ENCODE results near the gene GPR156.
"Not testable (repeated sequence)": the region's sequence is repeated elsewhere in the genome, so short reads cannot be mapped to it uniquely, and the experiment has no call there.

The GPR156 gene

DNA sequence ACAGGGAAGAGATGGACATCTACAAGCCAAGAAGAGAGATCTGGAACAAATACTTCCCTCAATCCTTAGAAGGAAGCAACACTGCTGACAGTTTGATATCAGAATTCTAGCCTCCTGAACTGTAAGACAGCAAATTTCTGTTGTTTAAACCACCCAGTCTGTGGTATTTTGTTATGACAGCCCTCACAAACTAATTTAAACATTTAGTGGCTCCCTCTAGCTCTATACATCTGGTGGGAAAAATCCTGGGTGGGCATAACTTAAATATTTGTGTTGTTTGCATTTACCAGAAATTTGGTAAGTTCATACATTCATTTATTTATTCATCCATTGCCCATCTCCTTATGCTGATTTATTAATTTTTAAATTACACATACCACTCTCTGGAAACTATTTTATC is 128.3 kb downstream of the GPR156 start:
- DNase-seq, result no peak

DNA sequence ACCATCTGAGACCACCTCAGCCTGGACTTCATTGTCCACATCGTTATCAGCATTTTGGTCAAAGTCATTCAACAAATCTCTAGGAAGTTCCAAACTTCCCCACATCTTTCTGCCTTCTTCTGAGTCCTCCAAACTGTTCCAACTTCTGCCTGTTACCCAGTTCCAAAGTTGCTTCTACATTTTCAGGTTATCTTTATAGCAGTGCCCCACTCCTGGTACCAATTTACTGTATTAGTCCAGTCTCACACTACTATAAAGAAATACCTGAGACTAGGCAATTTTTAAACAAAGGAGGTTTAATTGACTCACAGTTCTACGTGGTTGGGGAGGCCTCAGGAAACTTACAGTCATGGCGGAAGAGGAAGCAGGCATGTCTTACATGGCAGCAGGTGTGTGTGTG is 129.3 kb downstream of the GPR156 start:
- DNase-seq, result not testable (repeated sequence)

DNA sequence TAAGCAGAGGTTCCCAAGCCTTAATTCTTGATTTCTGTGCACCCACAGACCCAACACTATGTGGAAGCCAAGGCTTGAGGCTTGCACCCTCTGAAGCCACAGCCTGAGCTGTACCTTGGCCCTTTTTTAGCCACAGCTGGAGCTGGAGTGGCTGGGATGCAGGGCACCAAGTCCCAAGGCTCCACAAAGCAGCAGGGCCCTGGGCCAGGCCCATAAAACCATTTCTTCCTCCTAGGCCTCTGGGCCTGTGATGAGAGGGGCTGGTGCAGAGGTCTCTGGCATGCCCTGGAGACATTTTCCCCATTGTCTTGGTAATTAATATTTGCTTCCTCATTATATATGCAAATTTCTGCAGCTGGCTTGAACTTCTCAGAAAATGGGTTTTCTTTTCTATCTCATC is 129.9 kb downstream of the GPR156 start:
- DNase-seq, result no peak

DNA sequence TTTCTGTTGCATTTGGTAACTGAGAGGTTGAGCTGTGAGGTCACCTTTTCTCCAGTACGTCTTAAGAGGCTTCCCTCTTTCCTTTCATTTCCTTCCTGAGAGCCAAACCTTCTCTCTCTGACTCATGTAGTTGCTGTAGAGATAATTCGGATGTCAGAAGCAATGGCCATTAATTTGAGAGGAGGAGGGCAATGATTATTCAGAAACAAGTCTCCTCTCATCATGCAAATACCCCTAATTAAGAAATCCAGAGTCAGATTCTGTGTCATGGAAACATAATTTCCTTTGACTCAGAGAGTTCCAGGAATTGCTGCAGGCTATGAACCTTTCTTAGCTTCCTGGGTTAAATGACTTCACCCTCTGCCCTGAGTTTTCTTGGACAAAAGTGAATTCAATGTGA is 131.7 kb downstream of the GPR156 start:
- no peak for DNase-seq

DNA sequence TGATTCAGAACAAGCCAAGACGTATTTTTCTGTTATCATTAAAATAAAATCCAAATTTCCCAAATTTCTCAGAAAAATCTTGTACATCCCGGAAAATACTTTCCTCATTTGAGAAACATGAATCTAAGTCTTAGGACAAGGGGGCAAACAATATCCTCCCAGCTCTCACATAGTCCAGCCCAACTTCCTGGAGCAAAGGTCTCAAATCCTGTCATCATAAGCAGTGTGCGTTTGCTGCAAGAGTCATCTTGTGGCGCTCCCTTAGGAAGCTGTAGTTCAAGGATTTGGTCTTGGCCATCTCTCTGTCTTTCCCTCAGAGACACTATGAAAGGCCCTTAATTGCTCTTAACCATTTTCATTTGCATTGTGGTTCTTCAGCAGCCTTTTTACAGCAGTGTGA is 133.2 kb downstream of the GPR156 start:
- DNase-seq, result no peak

DNA sequence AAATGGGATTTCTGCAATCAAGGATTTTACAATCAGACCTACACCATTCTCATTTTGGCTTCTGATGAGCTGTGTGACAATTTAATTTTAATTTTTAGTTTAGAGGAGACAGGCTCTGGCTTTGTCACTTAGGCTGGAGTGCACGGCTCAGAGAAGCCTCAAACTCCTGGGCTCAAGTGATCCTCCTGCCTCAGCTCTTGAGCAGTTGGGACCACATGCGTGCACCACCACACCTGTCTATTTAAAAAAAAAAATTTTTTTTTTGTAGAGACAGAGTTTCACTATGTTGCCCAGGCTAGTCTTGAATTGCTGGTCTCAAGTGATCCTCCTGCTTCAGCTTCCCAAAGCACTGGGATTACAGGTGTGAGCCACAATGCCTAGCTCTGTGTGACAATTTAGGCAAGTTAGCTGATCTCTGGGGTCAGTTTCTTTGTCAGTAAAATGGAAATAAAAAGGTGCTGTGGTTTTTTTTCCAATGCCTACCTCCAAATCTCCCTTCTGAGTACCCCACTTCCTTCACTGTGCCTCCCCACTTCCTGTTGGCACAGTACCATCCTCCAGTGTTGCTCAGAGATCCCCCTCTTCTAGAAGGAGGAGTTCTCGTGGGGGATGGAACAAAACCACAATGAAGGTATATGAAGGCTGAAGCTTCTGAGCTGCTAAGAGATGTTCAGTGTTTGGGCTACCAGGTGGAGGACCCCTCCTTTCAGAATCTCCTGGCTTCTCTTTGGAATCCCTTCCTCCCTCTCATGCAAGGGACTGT is 136.7 kb downstream of the GPR156 start:
- no peak for DNase-seq

DNA sequence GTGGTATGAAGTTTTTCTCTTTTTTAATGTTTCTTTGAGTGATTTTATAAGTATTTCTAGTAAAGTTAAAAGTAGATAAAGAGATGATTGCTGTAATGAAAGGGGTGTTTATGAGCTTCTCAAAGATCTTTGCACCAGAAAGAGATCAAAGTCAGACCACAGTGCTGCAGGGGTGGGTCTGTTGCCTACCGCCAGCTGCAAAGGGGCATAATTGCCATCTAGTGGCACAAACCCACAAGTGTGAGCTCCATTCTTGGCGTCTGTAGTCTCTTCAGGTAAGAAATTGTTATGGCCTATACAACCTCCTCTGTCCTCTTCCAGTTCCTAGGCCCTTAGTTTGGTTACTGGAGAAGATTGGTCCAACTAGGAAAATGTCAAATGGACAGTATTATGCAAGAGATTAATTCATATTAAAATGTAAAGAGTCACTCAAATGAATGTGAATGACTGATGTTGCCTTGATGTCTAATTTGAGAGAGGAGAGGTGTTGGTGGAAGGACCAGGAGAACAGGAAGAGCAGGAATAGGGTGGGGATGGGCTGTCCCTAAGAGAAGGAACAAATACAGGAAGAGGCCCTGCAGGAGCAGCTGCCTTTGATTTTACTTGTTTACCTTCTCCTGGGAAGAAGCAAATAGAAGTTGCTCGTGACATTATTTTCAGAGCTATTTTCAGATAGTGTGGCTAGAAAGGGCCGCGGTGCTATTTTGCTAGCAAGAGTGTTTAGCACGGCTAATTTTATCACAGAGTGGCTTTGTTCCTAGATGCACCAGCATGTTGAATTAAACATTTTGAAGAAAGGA is 137.8 kb downstream of the GPR156 start:
- no peak for DNase-seq

DNA sequence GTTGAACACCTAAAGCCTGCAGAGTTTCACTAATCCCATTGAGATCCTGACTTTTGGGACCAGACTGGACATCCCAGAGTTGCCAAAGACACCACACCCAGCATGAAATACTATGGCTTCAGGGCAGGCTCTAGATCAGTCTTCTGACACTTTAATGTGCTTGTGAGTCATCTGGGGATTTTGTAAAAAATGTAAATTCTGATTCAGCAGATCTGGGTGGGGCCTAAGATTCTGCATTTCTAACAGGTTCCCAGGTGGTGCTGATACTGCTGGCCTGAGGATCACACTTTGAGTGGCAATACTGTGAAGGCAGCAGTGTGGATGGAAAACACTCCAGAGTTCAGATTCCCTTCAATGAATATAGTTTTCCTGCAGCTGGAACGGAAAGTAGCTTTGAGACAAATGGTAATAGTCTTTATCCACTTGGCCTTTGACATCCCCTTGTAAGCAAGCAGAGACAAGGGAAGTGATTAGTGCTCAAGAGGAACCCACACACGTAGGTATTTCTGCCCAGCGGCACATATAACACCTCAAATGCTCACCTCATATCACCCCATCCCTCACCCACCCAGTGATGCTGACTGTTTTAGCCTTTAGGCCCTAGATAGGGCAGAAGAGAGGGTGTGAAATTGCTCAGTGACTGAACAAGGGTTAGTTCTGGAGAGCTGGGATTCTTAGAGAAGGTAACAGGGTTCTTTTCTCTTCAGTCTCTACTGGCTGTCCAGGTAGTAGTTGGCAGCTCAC is 139.3 kb downstream of the GPR156 start:
- DNase-seq, result no peak

DNA sequence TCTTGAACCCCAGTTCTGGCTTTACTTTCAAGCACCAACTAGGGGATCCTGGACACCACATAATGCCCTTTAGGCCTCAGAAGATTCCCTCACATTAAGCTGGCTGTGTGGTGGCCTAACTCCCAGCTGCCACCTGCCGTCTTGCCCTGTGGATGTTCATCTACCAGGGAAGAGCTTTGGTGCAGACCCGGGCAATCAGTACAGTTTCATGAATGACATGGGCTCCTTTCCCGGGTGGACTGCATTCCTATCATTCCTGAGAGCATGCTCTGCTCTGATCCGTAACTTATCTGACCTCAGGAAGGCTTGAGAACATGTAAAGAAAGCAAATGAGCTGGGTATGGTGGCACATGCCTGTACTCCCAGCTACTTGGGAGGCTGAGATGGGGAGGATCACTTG is 140.8 kb downstream of the GPR156 start:
- no peak for DNase-seq

DNA sequence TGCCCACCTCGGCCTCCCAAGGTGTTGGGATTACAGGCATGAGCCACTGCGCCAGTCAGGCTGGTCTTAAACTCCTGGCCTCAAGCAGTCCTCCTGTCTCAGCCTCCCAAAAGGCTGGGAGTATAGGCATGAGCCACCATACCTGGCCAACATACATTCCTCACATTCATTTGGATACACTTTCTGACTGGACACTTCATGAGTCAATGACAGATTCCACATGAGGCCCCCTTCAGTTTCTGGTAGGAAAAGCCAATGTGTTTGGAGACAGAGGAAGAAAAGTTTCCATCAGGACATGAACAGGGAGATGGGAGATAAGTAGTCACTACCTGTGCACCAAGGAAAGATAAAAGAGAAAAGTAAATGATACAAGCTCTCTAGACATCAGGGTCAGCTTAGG is 141.3 kb downstream of the GPR156 start:
- DNase-seq, result no peak

DNA sequence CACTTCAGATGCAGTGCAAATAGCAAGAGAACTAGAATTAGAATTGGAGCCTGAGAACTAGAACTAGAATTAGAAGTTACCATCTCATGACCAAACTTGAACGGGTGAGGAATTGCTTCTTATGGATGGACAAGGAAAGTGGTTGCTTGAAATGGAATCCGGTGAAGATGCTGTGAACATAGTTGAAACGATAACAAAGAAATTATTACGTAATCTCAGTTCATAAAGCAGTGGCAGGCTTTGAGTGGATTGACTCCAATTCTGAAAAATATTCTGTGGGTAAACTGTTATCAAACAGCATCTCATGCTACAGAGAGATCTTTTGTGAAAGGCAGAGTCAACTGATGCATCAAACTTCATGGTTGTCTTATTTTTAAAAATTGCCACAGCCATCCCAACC is 142.8 kb downstream of the GPR156 start:
- DNase-seq, result no peak

DNA sequence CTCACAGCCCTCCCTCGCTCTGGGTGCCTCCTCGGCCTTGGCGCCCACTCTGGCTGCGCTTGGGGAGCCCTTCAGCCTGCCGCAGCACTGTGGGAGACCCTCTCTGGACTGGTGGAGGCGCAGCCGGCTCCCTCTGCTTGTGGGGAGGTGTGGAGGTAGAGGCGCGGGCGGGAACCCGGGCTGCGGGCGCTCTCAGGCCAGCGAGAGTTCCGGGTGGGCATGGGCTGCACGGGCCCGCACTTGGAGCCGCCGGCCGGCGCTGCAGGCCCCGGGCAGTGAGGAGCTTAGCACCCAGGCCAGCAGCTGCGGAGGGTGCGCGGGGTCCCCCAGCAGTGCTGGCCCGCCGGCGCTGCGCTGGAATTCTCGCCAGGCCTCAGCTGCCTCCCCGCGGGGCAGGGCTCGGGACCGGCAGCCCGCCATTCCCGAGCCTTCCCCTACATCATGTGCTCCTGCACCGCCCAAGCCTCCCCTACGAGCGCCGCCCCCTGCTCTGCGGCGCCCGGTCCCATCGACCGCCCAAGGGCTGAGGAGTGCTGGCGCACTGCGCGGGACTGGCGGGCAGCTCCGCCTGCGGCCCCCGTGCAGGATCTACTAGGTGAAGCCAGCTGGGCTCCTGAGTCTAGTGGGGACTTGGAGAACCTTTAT is 144.8 kb downstream of the GPR156 start:
- no peak for DNase-seq

DNA sequence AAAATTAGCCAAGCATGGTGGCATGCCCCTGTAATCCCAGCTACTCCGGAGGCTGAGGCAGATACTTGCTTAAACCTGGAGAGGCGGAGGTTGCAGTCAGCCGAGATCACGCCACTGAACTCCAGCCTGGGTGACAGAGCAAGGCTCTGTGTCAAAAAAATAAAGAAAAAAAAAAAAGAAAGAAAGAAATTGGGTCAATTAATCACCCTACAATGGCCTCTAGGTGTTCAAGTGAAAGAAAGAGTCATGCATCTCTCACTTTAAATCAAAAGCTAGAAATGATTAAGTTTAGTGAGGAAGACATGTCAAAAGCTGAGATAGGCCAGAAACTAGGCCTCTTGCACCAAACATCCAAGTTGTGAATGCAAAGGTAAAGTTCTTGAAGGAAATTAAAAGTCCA is 145.9 kb downstream of the GPR156 start:
- DNase-seq, result no peak

DNA sequence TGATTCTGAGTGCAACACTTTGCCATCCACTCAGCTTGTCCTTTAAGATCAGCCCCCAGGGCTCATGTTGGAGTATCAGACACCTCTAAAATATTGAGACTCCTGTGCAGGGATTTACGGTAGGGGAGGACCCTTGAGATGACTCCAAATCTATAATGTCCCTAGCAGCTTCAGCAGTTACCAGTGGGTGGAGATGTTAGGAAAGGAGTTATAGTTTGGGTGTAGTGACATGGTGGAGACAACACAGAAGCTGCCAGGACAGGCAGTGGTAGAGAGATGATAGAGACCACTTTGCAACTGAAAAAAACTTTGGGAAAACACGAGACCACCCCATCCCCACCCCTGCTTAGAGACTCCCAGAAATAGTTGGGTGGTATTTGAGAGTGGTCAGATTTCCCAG is 147.5 kb downstream of the GPR156 start:
- no peak for DNase-seq

DNA sequence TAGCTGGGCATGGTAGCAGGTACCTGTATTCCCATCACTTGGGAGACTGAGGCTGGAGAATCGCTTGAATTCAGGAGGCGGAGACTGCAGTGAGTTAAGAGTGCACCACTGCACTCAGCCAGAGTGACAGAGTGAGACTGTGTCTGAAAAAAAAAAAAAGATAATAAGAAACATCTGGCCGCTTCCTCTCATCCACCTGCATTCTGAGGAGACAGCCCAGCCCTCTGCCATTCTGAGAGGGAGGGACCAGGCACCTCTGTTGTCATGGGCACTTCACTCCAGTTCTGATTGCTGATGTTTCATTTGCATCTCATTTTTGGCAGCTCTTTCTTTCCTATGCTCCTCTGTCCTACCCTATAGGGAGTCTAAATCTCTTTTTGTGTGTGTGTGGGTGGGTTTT is 154.4 kb downstream of the GPR156 start:
- no peak for DNase-seq

DNA sequence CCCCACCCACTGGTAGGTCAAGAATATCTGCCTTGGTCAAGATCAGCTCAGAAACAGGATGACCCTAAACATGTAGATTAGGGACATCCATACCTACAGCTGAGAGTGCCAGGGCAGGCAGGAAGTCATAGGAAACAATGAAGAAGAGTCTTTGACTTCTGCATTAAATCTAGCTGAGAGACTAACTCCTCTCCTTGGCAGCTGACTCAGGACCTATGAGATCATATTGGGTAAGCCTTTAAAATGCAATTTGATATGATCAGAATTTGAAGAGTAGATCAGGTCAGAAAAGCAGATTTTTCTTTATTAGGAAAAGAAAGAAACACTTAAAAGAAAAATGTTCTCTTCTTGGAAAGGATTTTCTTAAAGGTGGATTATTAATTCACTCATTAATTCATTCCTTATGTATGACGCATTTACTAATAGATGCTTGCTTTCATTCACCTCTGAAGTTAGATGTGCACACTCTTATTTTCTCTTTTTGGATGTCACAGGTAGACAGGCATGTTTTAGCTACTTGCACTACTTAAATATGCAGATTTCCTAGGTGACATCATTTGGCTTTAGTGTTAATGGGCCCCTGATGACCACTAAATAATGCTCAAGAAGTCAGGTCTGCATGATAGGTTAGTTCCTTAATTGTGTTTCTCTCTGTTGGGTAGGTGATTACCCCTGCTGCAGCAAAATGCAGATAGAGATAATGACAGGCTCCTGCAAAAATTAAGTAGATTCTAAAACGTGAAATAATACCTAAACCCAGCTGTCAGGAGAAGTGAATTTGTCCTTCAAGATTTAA is 155.1 kb downstream of the GPR156 start:
- DNase-seq, result no peak

DNA sequence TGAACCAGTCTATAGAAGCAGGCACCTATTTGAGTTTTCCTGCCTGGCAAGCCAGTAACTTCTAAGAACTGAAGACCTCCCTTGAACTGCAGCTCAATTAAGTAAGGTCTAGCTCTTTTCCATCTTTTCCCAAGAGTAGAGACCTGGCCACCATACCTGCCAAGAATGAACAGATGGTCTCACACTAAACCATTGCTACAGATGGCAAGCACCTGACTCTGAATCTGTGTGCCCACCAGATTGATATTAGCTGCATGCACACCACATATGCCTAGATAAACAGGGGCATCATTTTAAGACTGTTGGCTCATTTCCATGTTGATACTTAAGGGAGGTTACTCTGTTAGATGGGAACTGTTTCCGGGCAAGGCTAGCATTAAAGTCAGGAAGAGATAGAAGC is 156.0 kb downstream of the GPR156 start:
- DNase-seq, result no peak

DNA sequence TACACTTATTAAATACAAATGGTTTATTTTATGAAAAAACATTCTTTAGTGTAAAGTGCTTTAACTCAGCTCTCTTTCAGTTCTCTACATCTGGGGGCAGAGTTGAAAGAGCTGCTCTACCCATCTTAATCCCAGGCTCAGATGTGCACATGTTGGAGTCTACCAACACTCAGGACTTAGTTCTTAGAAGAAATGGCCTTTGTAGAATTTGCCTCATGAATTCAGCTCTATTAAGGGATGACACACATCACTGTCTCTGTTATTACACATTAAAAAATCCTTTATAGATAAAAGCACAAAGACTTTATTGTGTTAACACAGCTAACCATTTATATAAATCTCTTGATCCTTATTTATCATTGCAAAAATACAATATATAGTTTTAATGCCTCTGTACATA is 159.0 kb downstream of the GPR156 start:
- no peak for DNase-seq

DNA sequence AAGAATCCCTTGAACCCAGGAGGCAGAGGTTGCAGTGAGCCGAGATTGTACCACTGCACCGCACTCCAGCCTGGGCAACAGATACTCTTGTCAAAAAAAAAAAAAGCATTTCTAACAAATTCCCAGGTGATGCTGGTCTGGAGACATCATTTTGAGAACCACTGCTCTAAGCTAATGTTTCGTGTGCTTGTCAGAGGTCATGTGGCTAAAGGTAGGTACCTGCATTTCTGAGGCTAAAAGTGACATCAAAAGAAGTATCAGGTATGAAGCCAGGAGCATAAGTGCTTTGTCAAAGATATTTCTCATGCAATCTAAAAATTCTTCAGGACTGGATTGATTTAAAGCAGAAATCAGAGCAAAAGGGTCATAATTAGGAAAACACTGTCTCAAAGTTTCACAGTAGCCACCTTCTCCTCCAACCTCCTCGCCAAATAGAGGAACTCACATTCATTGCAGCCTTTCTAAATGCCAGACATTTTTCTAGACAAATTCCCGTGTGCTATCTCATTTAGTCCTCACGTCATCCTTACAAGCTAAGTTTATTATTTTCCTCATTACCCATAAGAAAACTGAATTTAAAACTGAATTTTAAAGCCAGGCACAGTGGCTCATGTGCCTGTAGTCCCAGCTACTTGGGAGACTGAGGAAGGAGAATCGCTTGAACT is 165.0 kb downstream of the GPR156 start:
- DNase-seq, result no peak
